PFSK-1 (cell line): Measurements from ENCODE around the gene RBCK1. TPM values are rescaled to one million over a fixed set of nuclear protein-coding genes. Genes with fewer than 3 reads are reported as not detected.

Source experiments
- FOXP2 ChIP-seq: optimal IDR thresholded peaks from 2 replicates; pipeline ENCODE3; 2011; ENCODE audit warnings: borderline replicate concordance, control low read depth, inconsistent platforms; ENCODE audit not compliant: insufficient read depth; ENCODE audit errors: extremely low read length, extremely low read depth
- POLR2AphosphoS5 ChIP-seq: IDR thresholded peaks from 2 replicates; pipeline ENCODE4 v1.6.1; 2012; ENCODE audit warnings: low read depth, mild to moderate bottlenecking, control low read depth, low read length, moderate library complexity
- REST ChIP-seq, 2 experiments: IDR thresholded peaks; 2 replicates each; pipeline versions ENCODE4 v1.6.1 to v1.8.0; 2011 to 2012; ENCODE audit warnings: low read depth in 2 of 2, low read length in 2 of 2, control low read depth in 1 of 2, inconsistent platforms in 1 of 2, mild to moderate bottlenecking in 1 of 2, moderate library complexity in 1 of 2; ENCODE audit not compliant: insufficient read depth in 1 of 2
- SIN3A ChIP-seq: IDR thresholded peaks from 2 replicates; pipeline ENCODE4 v1.6.1; 2012; ENCODE audit warnings: mild to moderate bottlenecking, low read length, moderate library complexity, borderline replicate concordance; ENCODE audit not compliant: insufficient read depth
- TAF1 ChIP-seq: IDR thresholded peaks from 2 replicates; pipeline ENCODE4 v1.6.1; 2012; ENCODE audit warnings: low read length, control low read depth, borderline replicate concordance; ENCODE audit not compliant: insufficient read depth
- polyA plus RNA-seq: library from polyadenylated mRNA; unstranded; fragments of >200 nt; gene quantifications from one replicate; pipeline ENCODE4 v1.2.1, GENCODE V29; 2012; ENCODE audit warnings: low read depth, missing spikeins; ENCODE audit not compliant: insufficient read length

The RBCK1 gene
- 197 TPM for polyA plus RNA-seq

GRCh38 chr20:407953-408842, at the start of gene RBCK1:
Gene RBCK1, plus strand, starts transcription at chr20:408299. Its CDS starts 459 bp downstream, at chr20:408758.
- TF ChIP-seq POLR2AphosphoS5 (peak; percentile 86), FOXP2 (peak; percentile 49), TAF1 (no peak)

- TF ChIP-seq REST (IDR thresholded peaks at IDR 0.05; ENCODE audit: insufficient read depth in 1 of 2, low read depth in 2 of 2, low read length in 2 of 2) (no peak), SIN3A (no peak), TAF1 (no peak), FOXP2 (no peak), POLR2AphosphoS5 (no peak)
These were observed 49.1 kb upstream of the RBCK1 start for GRCh38 chr20:358891-359555.

GRCh38 chr20:361561-361960, 46.5 kb upstream of the RBCK1 start:
- TF ChIP-seq REST (IDR thresholded peaks at IDR 0.05; ENCODE audit: insufficient read depth in 1 of 2, low read depth in 2 of 2, low read length in 2 of 2) (no peak), POLR2AphosphoS5 (no peak), SIN3A (no peak), TAF1 (no peak), FOXP2 (no peak)

- TF ChIP-seq POLR2AphosphoS5 (peak; percentile 38), SIN3A (no peak), FOXP2 (peak; percentile 98), TAF1 (no peak), REST (IDR thresholded peaks at IDR 0.05; ENCODE audit: insufficient read depth in 1 of 2, low read depth in 2 of 2, low read length in 2 of 2) (no peak)
These were observed 45.5 kb upstream of the RBCK1 start for GRCh38 chr20:362271-363254.
